Measurements from ENCODE around the gene ATP6V1B1.
"Not testable (repeated sequence)": the region's sequence is repeated elsewhere in the genome, so short reads cannot be mapped to it uniquely, and the experiment has no call there.

GRCh38 chr2:70998885-70999284, 63.2 kb downstream of the ATP6V1B1 start:
- TF ChIP-seq CTCF (IDR thresholded peaks at IDR 0.05; ENCODE audit: low read depth, low read length); POLR2A (IDR thresholded peaks at IDR 0.05; ENCODE audit: extremely low read depth, insufficient read length); MYC (IDR thresholded peaks at IDR 0.05; ENCODE audit: low read depth, low read length): not testable (repeated sequence)

All from NB4 (cell line).